ENCODE data around the gene CD48. TPM values are rescaled to one million over a fixed set of nuclear protein-coding genes. Genes with fewer than 3 reads are reported as not detected.

The CD48 gene
- total RNA-seq, 4 donors from 2014 or later, result 0.53 to 4.3 (median 1.5) TPM

GRCh38 chr1:160744199-160744851, 32.7 kb upstream of the CD48 start:
- no peak for TF ChIP-seq POLR2A (IDR thresholded peaks at IDR 0.05)
- TF ChIP-seq, protein P1, sequence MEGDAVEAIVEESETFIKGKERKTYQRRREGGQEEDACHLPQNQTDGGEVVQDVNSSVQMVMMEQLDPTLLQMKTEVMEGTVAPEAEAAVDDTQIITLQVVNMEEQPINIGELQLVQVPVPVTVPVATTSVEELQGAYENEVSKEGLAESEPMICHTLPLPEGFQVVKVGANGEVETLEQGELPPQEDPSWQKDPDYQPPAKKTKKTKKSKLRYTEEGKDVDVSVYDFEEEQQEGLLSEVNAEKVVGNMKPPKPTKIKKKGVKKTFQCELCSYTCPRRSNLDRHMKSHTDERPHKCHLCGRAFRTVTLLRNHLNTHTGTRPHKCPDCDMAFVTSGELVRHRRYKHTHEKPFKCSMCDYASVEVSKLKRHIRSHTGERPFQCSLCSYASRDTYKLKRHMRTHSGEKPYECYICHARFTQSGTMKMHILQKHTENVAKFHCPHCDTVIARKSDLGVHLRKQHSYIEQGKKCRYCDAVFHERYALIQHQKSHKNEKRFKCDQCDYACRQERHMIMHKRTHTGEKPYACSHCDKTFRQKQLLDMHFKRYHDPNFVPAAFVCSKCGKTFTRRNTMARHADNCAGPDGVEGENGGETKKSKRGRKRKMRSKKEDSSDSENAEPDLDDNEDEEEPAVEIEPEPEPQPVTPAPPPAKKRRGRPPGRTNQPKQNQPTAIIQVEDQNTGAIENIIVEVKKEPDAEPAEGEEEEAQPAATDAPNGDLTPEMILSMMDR (IDR thresholded peaks at IDR 0.05), result no peak
- intact Hi-C loops (cut with DNase I; ENCODE audit: low total_unique reads), result no loop called here
- no peak overlapping the region for H3K4me3 ChIP-seq (ENCODE audit: low read depth, poor library complexity, severe bottlenecking)
- no peak for DNase-seq (ENCODE audit: low spot score in 2 of 2)
- whole genome bisulfite sequencing, 2 donors, result 62 to 73% methylated on average over 7 of the region's 7 CpGs

- no peak for DNase-seq (ENCODE audit: low spot score in 2 of 2)
- no peak overlapping the region for H3K4me3 ChIP-seq (ENCODE audit: low read depth, poor library complexity, severe bottlenecking)
- intact Hi-C loops (cut with DNase I; ENCODE audit: low total_unique reads), result no loop called here
- TF ChIP-seq, protein P1 (IDR thresholded peaks at IDR 0.05), result no peak
- no peak for TF ChIP-seq POLR2A (IDR thresholded peaks at IDR 0.05)
- 78 to 86% methylated on average over 3 of the region's 3 CpGs for WGBS, 2 donors
Measured at GRCh38 chr1:160743266-160743665, 31.6 kb upstream of the CD48 start.

- TF ChIP-seq POLR2A (IDR thresholded peaks at IDR 0.05), result no peak
- TF ChIP-seq, protein P1 (IDR thresholded peaks at IDR 0.05), result no peak
- H3K4me3 ChIP-seq (ENCODE audit: low read depth, poor library complexity, severe bottlenecking), result no peak overlapping the region
- intact Hi-C loops (cut with DNase I; ENCODE audit: low total_unique reads), result no loop called here
- whole genome bisulfite sequencing, 2 donors, result 86 to 91% methylated on average over 8 of the region's 8 CpGs
- DNase-seq (ENCODE audit: low spot score in 2 of 2), result no peak
Measured at GRCh38 chr1:160742428-160743127, 31.0 kb upstream of the CD48 start.

GRCh38 chr1:160741612-160742348, 30.2 kb upstream of the CD48 start:
- DNase-seq (ENCODE audit: low spot score in 2 of 2), result no peak
- H3K4me3 ChIP-seq (ENCODE audit: low read depth, poor library complexity, severe bottlenecking), result no peak overlapping the region
- TF ChIP-seq, protein P1 (IDR thresholded peaks at IDR 0.05), result no peak
- no peak for TF ChIP-seq POLR2A (IDR thresholded peaks at IDR 0.05)
- intact Hi-C loops (cut with DNase I; ENCODE audit: low total_unique reads), result no loop called here
- 69 to 74% methylated on average over 5 of the region's 5 CpGs for WGBS, 2 donors

- TF ChIP-seq POLR2A (IDR thresholded peaks at IDR 0.05), result no peak
- TF ChIP-seq, protein P1 (IDR thresholded peaks at IDR 0.05), result no peak
- no peak overlapping the region for H3K4me3 ChIP-seq (ENCODE audit: low read depth, poor library complexity, severe bottlenecking)
- no peak for DNase-seq (ENCODE audit: low spot score in 2 of 2)
- intact Hi-C loops (cut with DNase I; ENCODE audit: low total_unique reads), result no loop called here
- 88 to 90% methylated on average over 4 of the region's 4 CpGs for WGBS, 2 donors
Measured at GRCh38 chr1:160741092-160741501, 29.5 kb upstream of the CD48 start.
